ENCODE data around the gene PLK1. TPM values are rescaled to one million over a fixed set of nuclear protein-coding genes. Genes with fewer than 3 reads are reported as not detected.
"Not testable (repeated sequence)": the region's sequence is repeated elsewhere in the genome, so short reads cannot be mapped to it uniquely, and the experiment has no call there.

PLK1 gene
- polyA plus RNA-seq, 1 donor = 13.0 TPM

GRCh38 chr16:23729503-23730424 lies 51.1 kb downstream of the PLK1 start:
- Histone ChIP-seq H3K27ac (ENCODE audit: low read length) (no peak overlapping the region), H3K4me1 (ENCODE audit: control insufficient read depth, insufficient read depth, low read length) (no peaks in the 10 kb centered on the region), H3K4me3 (ENCODE audit: low read length) (no peak overlapping the region), H3K9me3 (ENCODE audit: control insufficient read depth, low read depth, low read length) (no peaks in the 10 kb centered on the region), H3K36me3 (ENCODE audit: control insufficient read depth, insufficient read depth, low read length) (no peaks in the 10 kb centered on the region), H3K27me3 (ENCODE audit: control insufficient read depth, insufficient read depth, low read length) (no peaks in the 10 kb centered on the region)
- 80% methylated on average over 1 of the region's 12 CpGs for WGBS (ENCODE audit: insufficient coverage, low lambda C conversion rate)
- DNase-seq = peak; percentile 55 to 81

GRCh38 chr16:23734176-23734893 lies 55.6 kb downstream of the PLK1 start:
- Histone ChIP-seq H3K27ac (ENCODE audit: low read length) (no peak overlapping the region), H3K4me3 (ENCODE audit: low read length) (no peak overlapping the region), H3K9me3 (ENCODE audit: control insufficient read depth, low read depth, low read length) (no peaks in the 10 kb centered on the region), H3K4me1 (ENCODE audit: control insufficient read depth, insufficient read depth, low read length) (no peaks in the 10 kb centered on the region), H3K36me3 (ENCODE audit: control insufficient read depth, insufficient read depth, low read length) (no peaks in the 10 kb centered on the region), H3K27me3 (ENCODE audit: control insufficient read depth, insufficient read depth, low read length) (no peaks in the 10 kb centered on the region)
- 100% methylated on average over 1 of the region's 19 CpGs for WGBS (ENCODE audit: insufficient coverage, low lambda C conversion rate)
- DNase-seq = no peak

GRCh38 chr16:23737423-23738028 lies 58.8 kb downstream of the PLK1 start:
- WGBS (ENCODE audit: insufficient coverage, low lambda C conversion rate) = no CpG with 5 or more reads among the region's 1 CpG
- not testable (repeated sequence) for H3K27ac ChIP-seq (ENCODE audit: low read length); H3K27me3 ChIP-seq (ENCODE audit: control insufficient read depth, insufficient read depth, low read length); H3K36me3 ChIP-seq (ENCODE audit: control insufficient read depth, insufficient read depth, low read length); H3K9me3 ChIP-seq (ENCODE audit: control insufficient read depth, low read depth, low read length); H3K4me1 ChIP-seq (ENCODE audit: control insufficient read depth, insufficient read depth, low read length); H3K4me3 ChIP-seq (ENCODE audit: low read length); DNase-seq

- DNase-seq = no peak
- Histone ChIP-seq H3K4me3 (ENCODE audit: low read length) (no peak overlapping the region), H3K36me3 (ENCODE audit: control insufficient read depth, insufficient read depth, low read length) (no peaks in the 10 kb centered on the region), H3K27me3 (ENCODE audit: control insufficient read depth, insufficient read depth, low read length) (no peaks in the 10 kb centered on the region), H3K9me3 (ENCODE audit: control insufficient read depth, low read depth, low read length) (no peaks in the 10 kb centered on the region), H3K27ac (ENCODE audit: low read length) (no peak overlapping the region), H3K4me1 (ENCODE audit: control insufficient read depth, insufficient read depth, low read length) (no peaks in the 10 kb centered on the region)
- 100% methylated on average over 1 of the region's 1 CpG for WGBS (ENCODE audit: insufficient coverage, low lambda C conversion rate)
Measured at GRCh38 chr16:23739516-23739915, 60.8 kb downstream of the PLK1 start.

Other genes starting within 250 kb of the PLK1 start
- gene COG7, start 225.7 kb upstream of the PLK1 start, polyA plus RNA-seq = 23.1 TPM
- gene GGA2, start 168.4 kb upstream of the PLK1 start, polyA plus RNA-seq = 88.5 TPM
- gene EARS2, start 121.5 kb upstream of the PLK1 start, polyA plus RNA-seq = 23.0 TPM
- 44.3 TPM for gene UBFD1, start 121.2 kb upstream of the PLK1 start, polyA plus RNA-seq
- 117 TPM for gene NDUFAB1, start 82.6 kb upstream of the PLK1 start, polyA plus RNA-seq
- 17.3 TPM for gene PALB2, start 37.6 kb upstream of the PLK1 start, polyA plus RNA-seq
- 54.0 TPM for gene DCTN5, start 37.4 kb upstream of the PLK1 start, polyA plus RNA-seq
- 17.6 TPM for gene ERN2, start 34.3 kb downstream of the PLK1 start, polyA plus RNA-seq
- gene CHP2, start 76.1 kb downstream of the PLK1 start, polyA plus RNA-seq = 195 TPM
- gene PRKCB, start 157.1 kb downstream of the PLK1 start, polyA plus RNA-seq = 3.1 TPM